Glutamatergic neuron (in vitro differentiated cells): ENCODE measurements around the gene PPOX. TPM values are rescaled to one million over a fixed set of nuclear protein-coding genes. Genes with fewer than 3 reads are reported as not detected.

ENCODE experiments used
- DNase-seq: peaks from one replicate; pipeline ENCODE4 v3.0.0; 2022
- H3K27ac Mint-ChIP-seq: one replicate; pipeline ENCODE4 v1.8.0; 2020; ENCODE audit warnings: mild to moderate bottlenecking, mixed read lengths, inconsistent platforms; ENCODE audit not compliant: unreplicated experiment
- H3K27me3 Mint-ChIP-seq: one replicate; pipeline ENCODE4 v1.8.0; 2020; ENCODE audit warnings: mild to moderate bottlenecking, moderate library complexity, mixed read lengths, inconsistent platforms; ENCODE audit not compliant: unreplicated experiment
- H3K36me3 Mint-ChIP-seq: one replicate; pipeline ENCODE4 v1.8.0; 2020; ENCODE audit warnings: mild to moderate bottlenecking, mixed read lengths, inconsistent platforms; ENCODE audit not compliant: unreplicated experiment
- H3K4me1 Mint-ChIP-seq: one replicate; pipeline ENCODE4 v1.8.0; 2020; ENCODE audit warnings: mild to moderate bottlenecking, low read depth, mixed read lengths, inconsistent platforms; ENCODE audit not compliant: unreplicated experiment
- H3K4me3 Mint-ChIP-seq: one replicate; pipeline ENCODE4 v1.8.0; 2020; ENCODE audit warnings: mild to moderate bottlenecking, mixed read lengths, inconsistent platforms; ENCODE audit not compliant: unreplicated experiment
- H3K9me3 Mint-ChIP-seq: one replicate; pipeline ENCODE4 v1.8.0; 2020; ENCODE audit warnings: mild to moderate bottlenecking, moderate library complexity, mixed read lengths, inconsistent platforms; ENCODE audit not compliant: unreplicated experiment
- total RNA-seq: library from RNA; stranded (reverse); fragmentation: NEBNext Ultra II Directional; extraction: Animal tissue kit (Norgen Biotek cat#: 25700); gene quantifications from one replicate; pipeline ENCODE4 v1.2.1, GENCODE V29; 2021; ENCODE audit not compliant: unreplicated experiment
- TF ChIP-seq, protein P1 (sequence below): fragments of 200-600 bp; sonication (generic); IDR thresholded peaks from one replicate; pipeline ENCODE4 v1.5.0; 2021; ENCODE audit not compliant: partially characterized antibody, unreplicated experiment

PPOX gene
- total RNA-seq, 1 donor from 2014 or later: 53.2 TPM

DNA sequence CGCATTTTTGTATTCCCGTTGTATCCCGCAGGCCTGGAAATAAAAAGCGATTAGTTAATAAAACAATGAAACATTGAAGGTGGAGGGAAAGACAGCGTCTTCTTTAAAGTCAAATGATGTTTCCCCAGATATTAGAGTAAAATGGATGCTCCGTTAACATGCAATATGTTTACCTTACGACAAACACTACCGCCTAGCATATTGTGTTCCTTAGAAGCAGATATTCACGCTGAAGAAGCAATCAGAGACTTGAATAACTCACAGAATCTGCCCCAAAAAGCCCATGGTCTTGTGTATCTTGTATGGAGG is 11.7 kb downstream of the PPOX start:
- H3K27ac Mint-ChIP-seq: peak overlapping the region; percentile 98

DNA sequence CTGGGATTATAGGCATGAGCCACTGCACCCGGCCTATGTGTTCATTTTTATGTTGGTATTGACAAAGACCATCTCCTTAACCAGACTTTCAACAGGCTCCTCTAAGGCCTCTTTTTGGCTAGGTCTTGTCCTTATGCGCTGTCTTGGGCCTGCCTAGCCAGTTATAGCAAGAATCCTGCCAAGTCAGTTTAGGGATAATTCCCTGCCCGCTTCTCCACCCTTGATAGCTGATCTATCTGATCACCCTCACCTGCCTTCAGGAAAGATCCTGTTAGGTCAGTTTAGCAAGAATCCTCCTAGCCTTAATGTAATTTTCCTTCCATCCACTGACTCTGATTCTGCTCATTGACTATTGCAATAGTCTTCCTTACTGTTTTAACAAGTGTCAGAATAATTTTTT is 13.5 kb downstream of the PPOX start:
- no peak overlapping the region for H3K27ac Mint-ChIP-seq
- H3K9me3 Mint-ChIP-seq: peaks cover 11% of the 10 kb centered on the region
- no peak for DNase-seq
- TF ChIP-seq, protein P1, sequence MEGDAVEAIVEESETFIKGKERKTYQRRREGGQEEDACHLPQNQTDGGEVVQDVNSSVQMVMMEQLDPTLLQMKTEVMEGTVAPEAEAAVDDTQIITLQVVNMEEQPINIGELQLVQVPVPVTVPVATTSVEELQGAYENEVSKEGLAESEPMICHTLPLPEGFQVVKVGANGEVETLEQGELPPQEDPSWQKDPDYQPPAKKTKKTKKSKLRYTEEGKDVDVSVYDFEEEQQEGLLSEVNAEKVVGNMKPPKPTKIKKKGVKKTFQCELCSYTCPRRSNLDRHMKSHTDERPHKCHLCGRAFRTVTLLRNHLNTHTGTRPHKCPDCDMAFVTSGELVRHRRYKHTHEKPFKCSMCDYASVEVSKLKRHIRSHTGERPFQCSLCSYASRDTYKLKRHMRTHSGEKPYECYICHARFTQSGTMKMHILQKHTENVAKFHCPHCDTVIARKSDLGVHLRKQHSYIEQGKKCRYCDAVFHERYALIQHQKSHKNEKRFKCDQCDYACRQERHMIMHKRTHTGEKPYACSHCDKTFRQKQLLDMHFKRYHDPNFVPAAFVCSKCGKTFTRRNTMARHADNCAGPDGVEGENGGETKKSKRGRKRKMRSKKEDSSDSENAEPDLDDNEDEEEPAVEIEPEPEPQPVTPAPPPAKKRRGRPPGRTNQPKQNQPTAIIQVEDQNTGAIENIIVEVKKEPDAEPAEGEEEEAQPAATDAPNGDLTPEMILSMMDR: no peak
- no peak overlapping the region for H3K4me3 Mint-ChIP-seq
- H3K27me3 Mint-ChIP-seq: peaks cover 12% of the 10 kb centered on the region
- peaks cover 8% of the 10 kb centered on the region for H3K4me1 Mint-ChIP-seq
- H3K36me3 Mint-ChIP-seq: no peaks in the 10 kb centered on the region

More for the DNA sequence above, 11.7 kb downstream of the PPOX start:
- Mint-ChIP-seq H3K4me1 (peaks cover 8% of the 10 kb centered on the region), H3K36me3 (peaks cover 5% of the 10 kb centered on the region), H3K27me3 (peaks cover 14% of the 10 kb centered on the region), H3K9me3 (peaks cover 11% of the 10 kb centered on the region), H3K4me3 (peak overlapping the region; percentile 100)
- TF ChIP-seq, protein P1: no peak
- no peak for DNase-seq

DNA sequence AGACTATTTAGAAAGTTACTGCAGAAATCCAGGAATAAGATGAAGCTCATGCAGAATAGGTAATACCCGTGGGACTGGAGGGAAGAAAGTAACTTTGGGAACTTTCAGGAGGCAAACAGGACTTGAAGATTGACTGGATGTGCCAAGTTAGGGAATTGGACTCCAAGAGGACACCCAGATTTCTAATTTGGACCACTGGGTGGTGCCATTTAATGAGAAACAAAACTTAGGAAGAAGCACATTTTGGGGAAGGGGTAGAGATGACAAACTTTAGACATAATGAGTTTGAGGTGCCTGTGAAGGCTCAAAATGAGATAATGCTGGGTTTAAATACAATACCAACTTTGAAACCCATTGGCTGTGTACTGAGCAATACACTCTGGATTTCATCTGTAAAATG is 14.4 kb downstream of the PPOX start:
- DNase-seq: no peak
- Mint-ChIP-seq H3K9me3 (peaks cover 9% of the 10 kb centered on the region), H3K4me1 (peaks cover 14% of the 10 kb centered on the region), H3K27me3 (peaks cover 12% of the 10 kb centered on the region), H3K4me3 (no peak overlapping the region), H3K36me3 (no peaks in the 10 kb centered on the region), H3K27ac (no peak overlapping the region)
- TF ChIP-seq, protein P1: peak; percentile 19

DNA sequence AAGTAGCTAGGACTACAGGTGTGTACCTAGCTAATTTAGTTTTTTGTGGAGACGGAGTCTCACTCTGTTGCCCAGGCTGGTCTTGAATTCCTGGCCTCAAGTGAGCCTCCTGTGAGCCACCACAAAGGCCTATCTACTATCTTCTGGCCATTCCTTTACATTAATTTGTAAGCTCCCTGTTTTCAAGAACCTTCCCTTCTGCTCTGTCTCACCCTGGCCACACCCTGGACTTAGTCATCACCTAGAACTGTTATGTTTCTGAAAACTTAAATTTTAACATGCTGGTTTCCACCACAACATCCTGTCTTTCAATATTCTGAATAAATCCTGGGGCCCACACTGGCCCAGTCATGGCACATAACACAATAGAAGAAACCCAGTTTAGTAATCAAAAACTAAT is 16.0 kb downstream of the PPOX start:
- TF ChIP-seq, protein P1: no peak
- H3K4me1 Mint-ChIP-seq: peaks cover 14% of the 10 kb centered on the region
- H3K4me3 Mint-ChIP-seq: no peak overlapping the region
- H3K9me3 Mint-ChIP-seq: peaks cover 8% of the 10 kb centered on the region
- H3K27me3 Mint-ChIP-seq: peaks cover 8% of the 10 kb centered on the region
- H3K36me3 Mint-ChIP-seq: no peaks in the 10 kb centered on the region
- no peak for DNase-seq
- no peak overlapping the region for H3K27ac Mint-ChIP-seq

DNA sequence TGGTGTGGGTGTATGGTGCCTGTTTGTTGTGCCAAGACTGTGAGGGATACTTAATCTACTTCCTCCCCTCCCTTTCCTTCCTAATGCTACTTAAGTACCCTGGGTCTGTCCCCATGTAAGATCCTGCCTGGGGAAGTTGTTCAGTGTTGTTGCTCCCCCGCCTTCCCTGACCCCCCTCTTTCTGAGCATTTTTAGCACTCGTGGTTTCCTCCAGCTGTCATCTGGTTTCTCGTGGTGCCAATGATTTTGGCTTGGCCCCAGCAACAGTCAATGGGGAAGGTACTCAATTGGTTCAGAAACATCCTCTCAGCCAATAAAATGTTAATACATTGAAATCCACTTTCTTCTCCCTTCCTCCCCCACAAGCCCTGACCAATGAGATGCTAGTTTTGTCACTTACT is 19.1 kb downstream of the PPOX start:
- Mint-ChIP-seq H3K9me3 (peaks cover 1% of the 10 kb centered on the region), H3K27me3 (peaks cover 2% of the 10 kb centered on the region), H3K36me3 (no peaks in the 10 kb centered on the region), H3K27ac (no peak overlapping the region), H3K4me1 (peaks cover 6% of the 10 kb centered on the region), H3K4me3 (no peak overlapping the region)
- DNase-seq: no peak
- TF ChIP-seq, protein P1: no peak
